Stimulated activated CD4-positive, alpha-beta T cell treated with anti-CD3 and anti-CD28 coated beads, Interleukin-12 subunit alpha, Interleukin-12 subunit beta, amount 100 ng/mL, for 4 hours (primary cell): ENCODE data around the gene TNFRSF14.

Source experiments
- DNase-seq: peaks from one replicate; pipeline ENCODE4 v3.0.0-alpha.2; 2020

TNFRSF14 gene

GRCh38 chr1:2604844-2605508 is 48.8 kb downstream of the TNFRSF14 start:
- no peak for DNase-seq

- DNase-seq = no peak
These were observed 49.6 kb downstream of the TNFRSF14 start for GRCh38 chr1:2605509-2606395.

DNA sequence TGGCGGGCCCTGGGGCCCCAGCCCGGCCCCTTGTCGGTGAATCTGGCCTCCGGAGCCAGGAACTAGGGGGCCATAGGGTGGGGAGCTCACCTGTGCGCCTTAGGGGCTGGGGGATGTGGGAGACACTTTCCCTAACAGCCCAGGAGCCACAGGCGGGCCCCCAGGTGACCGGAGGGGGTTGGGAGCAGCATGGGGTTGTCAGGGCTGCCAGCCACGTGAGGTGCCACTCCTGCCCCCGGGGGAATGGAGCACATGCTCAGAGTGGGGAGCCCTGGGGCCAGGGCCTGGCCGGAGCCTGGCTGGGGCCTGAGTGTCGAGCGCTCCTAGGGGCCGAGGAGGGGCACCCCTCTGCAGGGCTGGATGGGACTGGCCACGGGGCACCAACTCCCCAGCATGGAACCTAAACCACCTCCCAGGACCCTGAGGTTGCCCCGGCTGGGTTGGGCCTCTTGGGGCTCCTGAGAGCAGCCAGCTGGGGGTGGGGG is 50.3 kb downstream of the TNFRSF14 start:
- no peak for DNase-seq

GRCh38 chr1:2606881-2607621 is 50.9 kb downstream of the TNFRSF14 start:
- DNase-seq = no peak

GRCh38 chr1:2607641-2608091 is 51.5 kb downstream of the TNFRSF14 start:
- no peak for DNase-seq

GRCh38 chr1:2609319-2610035 is 53.3 kb downstream of the TNFRSF14 start:
- no peak for DNase-seq

- DNase-seq = no peak
These were observed 54.1 kb downstream of the TNFRSF14 start for GRCh38 chr1:2610036-2610959.

DNA sequence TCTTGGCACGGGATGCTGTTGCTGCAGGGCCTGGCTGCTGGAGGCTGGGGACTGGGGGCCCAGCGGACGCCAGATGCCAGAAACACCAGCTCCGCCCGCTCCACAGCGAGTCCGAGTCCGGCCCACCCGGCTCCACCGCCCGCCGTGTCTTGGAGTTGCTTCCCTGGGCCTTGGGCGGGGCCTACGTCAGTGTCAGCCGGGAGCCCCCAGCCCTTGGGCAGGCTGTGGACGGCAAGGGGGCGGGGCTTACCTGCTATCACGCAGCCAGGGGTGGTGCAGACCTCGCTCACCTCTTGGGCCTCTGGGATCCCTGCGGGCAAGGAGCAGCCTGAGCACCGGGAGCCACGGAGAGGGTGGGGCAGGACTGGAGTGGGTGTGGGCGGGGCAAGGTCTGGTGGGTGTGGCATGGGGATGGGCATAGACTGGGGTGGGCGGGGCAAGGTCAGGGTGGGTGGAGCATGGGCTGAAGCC is 54.9 kb downstream of the TNFRSF14 start:
- no peak for DNase-seq

GRCh38 chr1:2611621-2612437 is 55.7 kb downstream of the TNFRSF14 start:
- DNase-seq = no peak

DNA sequence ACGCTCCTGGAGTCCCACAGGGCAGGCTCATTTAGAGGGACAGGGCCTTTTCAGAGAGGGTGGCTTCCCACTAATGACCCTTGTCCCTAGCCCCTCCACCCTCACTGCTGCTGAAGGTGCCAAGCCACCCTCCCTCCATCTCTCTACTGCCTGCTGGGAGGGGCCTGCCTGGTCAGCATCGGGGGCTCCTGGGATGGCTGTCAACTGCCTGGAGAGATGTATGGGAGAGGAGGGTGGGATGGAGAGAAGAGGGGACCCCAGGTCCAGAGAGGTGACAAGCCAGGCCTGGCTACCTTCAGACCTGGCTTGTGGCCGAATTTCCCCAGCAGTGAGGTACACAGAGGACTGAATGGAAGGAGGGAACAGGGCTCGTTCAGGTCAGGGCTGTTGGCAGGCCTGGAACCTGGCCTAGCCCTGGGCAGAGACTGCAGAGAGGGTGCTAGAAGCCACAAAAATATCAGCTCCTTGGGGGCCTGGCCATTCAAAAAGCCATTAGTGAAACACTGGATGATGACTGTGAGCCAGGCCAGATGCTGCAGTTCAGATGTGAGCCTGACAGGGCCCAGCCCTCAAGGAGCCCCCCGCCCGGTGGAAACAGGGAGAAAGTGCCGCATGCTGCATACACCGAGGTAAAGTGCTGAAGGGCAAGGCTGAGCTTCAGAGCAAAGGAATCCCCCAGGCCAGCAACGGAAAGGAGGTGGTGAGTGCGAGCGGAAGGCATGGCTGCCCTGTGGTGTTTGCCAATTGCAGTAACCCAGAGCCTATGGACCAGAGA is 56.6 kb downstream of the TNFRSF14 start:
- DNase-seq = no peak
